Astrocyte (in vitro differentiated cells and primary cell): ENCODE data around the gene TRIM14. TPM values are rescaled to one million over a fixed set of nuclear protein-coding genes. Genes with fewer than 3 reads are reported as not detected.

ENCODE experiments used
- DNase-seq: peaks from one replicate; pipeline ENCODE4 v3.0.0-alpha.2; 2010; ENCODE audit warnings: low read depth
- FAIRE-seq: peaks from 2 replicates; lab custom pipeline; 2011; peaks lifted over from hg19 to GRCh38; lab: Jason Lieb, UNC
- H2AFZ ChIP-seq: 2 replicates; pipeline ENCODE4 v1.6.0; 2012; ENCODE audit warnings: low read depth, low read length, inconsistent platforms
- H3K27ac ChIP-seq: 2 replicates; pipeline ENCODE4 v1.5.1; 2011; ENCODE audit warnings: low read depth, low read length, inconsistent platforms
- H3K27me3 ChIP-seq: 2 replicates; pipeline ENCODE4 v1.6.0; 2011; ENCODE audit warnings: low read length, inconsistent platforms; ENCODE audit not compliant: insufficient read depth
- H3K36me3 ChIP-seq: 2 replicates; pipeline ENCODE4 v1.5.1; 2011; ENCODE audit warnings: low read length, inconsistent platforms; ENCODE audit not compliant: insufficient read depth
- H3K4me1 ChIP-seq: 2 replicates; pipeline ENCODE4 v1.5.1; 2011; ENCODE audit warnings: low read length, inconsistent platforms; ENCODE audit not compliant: insufficient read depth
- H3K4me2 ChIP-seq: 2 replicates; pipeline ENCODE4 v1.6.0; 2012; ENCODE audit warnings: low read length, inconsistent platforms
- H3K4me3 ChIP-seq: 2 replicates; pipeline ENCODE4 v1.5.1; 2011; ENCODE audit warnings: low read depth, mild to moderate bottlenecking, low read length, inconsistent platforms; ENCODE audit not compliant: insufficient read depth
- H3K79me2 ChIP-seq: 2 replicates; pipeline ENCODE4 v1.6.0; 2012; ENCODE audit warnings: mild to moderate bottlenecking, low read length, inconsistent platforms; ENCODE audit not compliant: insufficient read depth
- H3K9ac ChIP-seq: 2 replicates; pipeline ENCODE4 v1.6.0; 2012; ENCODE audit warnings: mild to moderate bottlenecking, low read length, inconsistent platforms
- H3K9me3 ChIP-seq: 2 replicates; pipeline ENCODE4 v1.5.1; 2012; ENCODE audit warnings: low read depth, mild to moderate bottlenecking, low read length, inconsistent platforms; ENCODE audit not compliant: insufficient read depth
- H4K20me1 ChIP-seq: 2 replicates; pipeline ENCODE4 v1.6.0; 2012; ENCODE audit warnings: low read length, inconsistent platforms; ENCODE audit not compliant: insufficient read depth
- H3K27ac Mint-ChIP-seq: one replicate; pipeline ENCODE4 v1.8.0; 2021; ENCODE audit warnings: mild to moderate bottlenecking, mixed read lengths; ENCODE audit not compliant: unreplicated experiment
- H3K27me3 Mint-ChIP-seq: one replicate; pipeline ENCODE4 v1.8.0; 2021; ENCODE audit warnings: low read depth, mixed read lengths; ENCODE audit not compliant: unreplicated experiment
- H3K36me3 Mint-ChIP-seq: one replicate; pipeline ENCODE4 v1.8.0; 2021; ENCODE audit warnings: low read depth, mixed read lengths; ENCODE audit not compliant: unreplicated experiment
- H3K4me1 Mint-ChIP-seq: one replicate; pipeline ENCODE4 v1.8.0; 2021; ENCODE audit warnings: low read depth, mixed read lengths; ENCODE audit not compliant: unreplicated experiment
- H3K4me3 Mint-ChIP-seq: one replicate; pipeline ENCODE4 v1.8.0; 2021; ENCODE audit warnings: mild to moderate bottlenecking, moderate library complexity, mixed read lengths; ENCODE audit not compliant: unreplicated experiment
- H3K9me3 Mint-ChIP-seq: one replicate; pipeline ENCODE4 v1.8.0; 2021; ENCODE audit warnings: mild to moderate bottlenecking, mixed read lengths; ENCODE audit not compliant: unreplicated experiment
- CTCF ChIP-seq: IDR thresholded peaks from 2 replicates; pipeline ENCODE4 v1.5.1; 2011; ENCODE audit warnings: low read depth, mild to moderate bottlenecking, inconsistent platforms, low read length, moderate library complexity; ENCODE audit not compliant: insufficient read depth
- EZH2 ChIP-seq: IDR thresholded peaks from 2 replicates; pipeline ENCODE4 v1.6.1; 2012; ENCODE audit warnings: mild to moderate bottlenecking, low read length, inconsistent platforms; ENCODE audit not compliant: insufficient read depth
- total RNA-seq: library from RNA; stranded (reverse); gene quantifications from 2 replicates; pipeline ENCODE4 v1.2.1, GENCODE V29; 2021

The TRIM14 gene
- total RNA-seq, 1 donor from 2014 or later, result 34.1 TPM

- Histone ChIP-seq H3K36me3 (no peaks in the 10 kb centered on the region), H3K9me3 (no peaks in the 10 kb centered on the region), H3K27ac (no peak overlapping the region), H3K4me1 (no peaks in the 10 kb centered on the region), H2AFZ (no peak overlapping the region), H3K79me2 (peaks cover 30% of the 10 kb centered on the region), H3K27me3 (no peaks in the 10 kb centered on the region), H3K4me3 (no peak overlapping the region), H3K9ac (no peak overlapping the region), H3K4me2 (no peak overlapping the region), H4K20me1 (peaks cover 55% of the 10 kb centered on the region)
- Mint-ChIP-seq H3K27me3 (no peaks in the 10 kb centered on the region), H3K36me3 (peaks cover 8% of the 10 kb centered on the region), H3K4me3 (no peak overlapping the region), H3K27ac (no peak overlapping the region), H3K9me3 (no peaks in the 10 kb centered on the region), H3K4me1 (peaks cover 6% of the 10 kb centered on the region)
- TF ChIP-seq EZH2 (no peak), CTCF (no peak)
- DNase-seq (no peak), FAIRE-seq (no peak)
These were observed 47.3 kb downstream of the TRIM14 start for GRCh38 chr9:98071737-98072136.

GRCh38 chr9:98070704-98071103 is 48.3 kb downstream of the TRIM14 start:
- Histone ChIP-seq H3K79me2 (peaks cover 30% of the 10 kb centered on the region), H2AFZ (no peak overlapping the region), H3K36me3 (peaks cover 5% of the 10 kb centered on the region), H3K4me1 (no peaks in the 10 kb centered on the region), H3K9ac (no peak overlapping the region), H3K4me3 (no peak overlapping the region), H3K4me2 (no peak overlapping the region), H4K20me1 (peaks cover 61% of the 10 kb centered on the region), H3K27me3 (no peaks in the 10 kb centered on the region), H3K9me3 (no peaks in the 10 kb centered on the region), H3K27ac (no peak overlapping the region)
- peaks cover 10% of the 10 kb centered on the region for H3K36me3 Mint-ChIP-seq
- H3K4me3 Mint-ChIP-seq, result no peak overlapping the region
- no peak for TF ChIP-seq CTCF
- no peak for TF ChIP-seq EZH2
- H3K27ac Mint-ChIP-seq, result no peak overlapping the region
- H3K9me3 Mint-ChIP-seq, result no peaks in the 10 kb centered on the region
- peaks cover 5% of the 10 kb centered on the region for H3K4me1 Mint-ChIP-seq
- DNase-seq (no peak), FAIRE-seq (no peak)
- no peaks in the 10 kb centered on the region for H3K27me3 Mint-ChIP-seq

- no peak overlapping the region for H3K4me3 ChIP-seq
- peaks cover 10% of the 10 kb centered on the region for H3K36me3 ChIP-seq
- H3K27me3 ChIP-seq, result no peaks in the 10 kb centered on the region
- peaks cover 4% of the 10 kb centered on the region for H3K4me1 ChIP-seq
- TF ChIP-seq CTCF (no peak), EZH2 (no peak)
- H2AFZ ChIP-seq, result no peak overlapping the region
- no peak for FAIRE-seq
- peaks cover 63% of the 10 kb centered on the region for H4K20me1 ChIP-seq
- Mint-ChIP-seq H3K4me1 (peaks cover 2% of the 10 kb centered on the region), H3K4me3 (no peak overlapping the region), H3K9me3 (no peaks in the 10 kb centered on the region), H3K27me3 (no peaks in the 10 kb centered on the region), H3K27ac (no peak overlapping the region), H3K36me3 (peaks cover 16% of the 10 kb centered on the region)
- no peak for DNase-seq
- H3K9ac ChIP-seq, result no peak overlapping the region
- H3K9me3 ChIP-seq, result no peaks in the 10 kb centered on the region
- H3K4me2 ChIP-seq, result no peak overlapping the region
- peaks cover 30% of the 10 kb centered on the region for H3K79me2 ChIP-seq
- H3K27ac ChIP-seq, result no peak overlapping the region
These were observed 49.5 kb downstream of the TRIM14 start for GRCh38 chr9:98069551-98069950.
